Activated CD4-positive, alpha-beta T cell treated with anti-CD3 and anti-CD28 coated beads for 36 hours (primary cell): Measurements from ENCODE around the gene PWWP2A. TPM values are rescaled to one million over a fixed set of nuclear protein-coding genes. Genes with fewer than 3 reads are reported as not detected.

Experiments used
- ATAC-seq: fragments of 200-7000 bp; cut with Tn5 transposase; one replicate; pipeline ENCODE4 v1.10.0; 2021; ENCODE audit warnings: mild to moderate bottlenecking, moderate library complexity
- CTCF ChIA-PET: fragments of 350-600 bp; sonication (Branson Sonifier 250); formaldehyde crosslinking; loops from one replicate; lab custom pipeline; 2021; ENCODE audit warnings: antibody characterized with exemption; lab: Charles Lee
- POLR2A ChIA-PET: fragments of 350-600 bp; sonication (Branson Sonifier 250); formaldehyde crosslinking; loops from one replicate; lab custom pipeline; 2021; ENCODE audit warnings: antibody characterized with exemption, inconsistent platforms; lab: Charles Lee
- DNase-seq: peaks from one replicate; pipeline ENCODE4 v3.0.0-alpha.2; 2020
- H3K27ac Mint-ChIP-seq: one replicate; pipeline ENCODE4 v1.8.0; 2021; ENCODE audit warnings: mixed read lengths
- H3K27me3 Mint-ChIP-seq: one replicate; pipeline ENCODE4 v1.8.0; 2021; ENCODE audit warnings: mixed read lengths
- H3K36me3 Mint-ChIP-seq: one replicate; pipeline ENCODE4 v1.8.0; 2021; ENCODE audit warnings: low read depth, mixed read lengths
- H3K4me1 Mint-ChIP-seq: one replicate; pipeline ENCODE4 v1.8.0; 2021; ENCODE audit warnings: mixed read lengths
- H3K4me3 Mint-ChIP-seq: one replicate; pipeline ENCODE4 v1.8.0; 2021; ENCODE audit warnings: mild to moderate bottlenecking, moderate library complexity, mixed read lengths
- H3K9me3 Mint-ChIP-seq: one replicate; pipeline ENCODE4 v1.8.0; 2021; ENCODE audit warnings: low read depth, mixed read lengths
- intact Hi-C, 2 experiments: fragments of 100-400 bp; cut with DNase I in 1 of 2; cut with micrococcal nuclease in 1 of 2; formaldehyde crosslinking; loops; one replicate each; pipeline versions ENCODE4 v1.14.2 to v1.15.1; 2022 to 2024; cut with DNase I, micrococcal nuclease
- total RNA-seq, 2 experiments: library from RNA; stranded (reverse); gene quantifications; one replicate each; pipeline ENCODE4 v1.2.3, GENCODE V29; 2021

The PWWP2A gene
- total RNA-seq, 2 experiments from 2014 or later: 14.7 to 24.3 TPM

DNA sequence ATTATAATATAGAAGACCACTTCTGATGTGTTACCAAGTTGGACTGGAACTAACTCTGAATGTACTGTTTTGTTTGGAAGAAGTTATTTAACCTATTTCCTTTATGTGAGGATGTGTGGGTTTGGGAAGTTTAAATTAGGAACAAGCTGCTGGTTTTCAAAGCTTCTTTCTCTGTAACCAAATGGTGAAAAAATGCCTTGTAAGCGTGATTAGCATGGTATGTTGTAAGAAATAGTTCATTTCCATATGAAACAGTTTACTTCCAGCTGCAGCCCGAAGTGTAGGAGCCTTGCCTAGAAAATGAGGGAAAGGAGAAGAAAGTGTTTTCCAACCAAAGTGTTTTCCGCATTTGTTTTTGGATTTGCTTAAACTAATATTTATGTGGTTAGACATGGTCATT lies 74.3 kb downstream of the PWWP2A start:
- Mint-ChIP-seq H3K9me3 (no peaks in the 10 kb centered on the region), H3K4me1 (peaks cover 7% of the 10 kb centered on the region), H3K36me3 (peaks cover 40% of the 10 kb centered on the region), H3K27me3 (no peaks in the 10 kb centered on the region), H3K4me3 (no peak overlapping the region), H3K27ac (no peak overlapping the region)
- intact Hi-C loops: no loop called here
- ChIA-PET CTCF (interaction anchor here (1.3 to 1.6 kb wide), 2 partner anchors 21 to 23 kb away, joined by 5 read pairs; no protein-coding TSS in a partner anchor), POLR2A (no interaction called here)
- DNase-seq (no peak), ATAC-seq (no peak)

DNA sequence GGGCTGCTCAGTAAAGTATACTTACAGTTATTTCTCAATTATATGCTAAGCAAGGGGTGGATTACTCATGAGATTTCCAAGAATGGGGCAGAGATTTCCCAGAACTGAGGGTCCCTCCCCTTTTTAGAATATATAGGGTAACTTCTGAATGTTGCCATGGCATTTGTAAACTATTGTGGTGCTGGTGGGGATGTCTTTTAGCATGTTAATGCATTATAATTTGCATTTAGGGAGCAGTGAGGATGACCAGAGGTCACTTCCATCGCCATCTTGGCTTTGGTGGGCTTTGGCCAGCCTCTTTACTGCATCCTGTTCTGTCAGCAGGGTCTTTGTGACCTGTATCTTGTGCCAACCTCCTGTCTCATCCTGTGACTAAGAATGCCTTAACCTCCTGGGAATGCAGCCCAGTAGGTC lies 74.9 kb downstream of the PWWP2A start:
- intact Hi-C loops: no loop called here
- no peaks in the 10 kb centered on the region for H3K9me3 Mint-ChIP-seq
- ATAC-seq (peak; percentile 42), DNase-seq (no peak)
- H3K27ac Mint-ChIP-seq: no peak overlapping the region
- no peaks in the 10 kb centered on the region for H3K27me3 Mint-ChIP-seq
- ChIA-PET POLR2A (no interaction called here), CTCF (no interaction called here)
- peaks cover 35% of the 10 kb centered on the region for H3K36me3 Mint-ChIP-seq
- H3K4me1 Mint-ChIP-seq: peaks cover 7% of the 10 kb centered on the region
- no peak overlapping the region for H3K4me3 Mint-ChIP-seq

- ChIA-PET POLR2A (no interaction called here), CTCF (no interaction called here)
- H3K27ac Mint-ChIP-seq: no peak overlapping the region
- H3K36me3 Mint-ChIP-seq: peaks cover 41% of the 10 kb centered on the region
- intact Hi-C loops: no loop called here
- no peaks in the 10 kb centered on the region for H3K27me3 Mint-ChIP-seq
- H3K9me3 Mint-ChIP-seq: no peaks in the 10 kb centered on the region
- no peak for DNase-seq
- H3K4me1 Mint-ChIP-seq: peaks cover 7% of the 10 kb centered on the region
- no peak for ATAC-seq
- no peak overlapping the region for H3K4me3 Mint-ChIP-seq
Observed at GRCh38 chr5:160042671-160043070, 76.6 kb downstream of the PWWP2A start.

Other genes with a start within 250 kb of the PWWP2A start
- not detected for gene ADRA1B, start 203.0 kb downstream of the PWWP2A start, total RNA-seq
- 10 to 100 TPM; 60.6 to 63.1 TPM for gene TTC1, start 110.3 kb downstream of the PWWP2A start, total RNA-seq
- not detected for gene FABP6, start 110.1 kb upstream of the PWWP2A start, total RNA-seq
- not detected for gene CCNJL, start 193.1 kb upstream of the PWWP2A start, total RNA-seq